C4-2B (cell line): Measurements from ENCODE around the gene PHKB.

Source experiments
- H3K27ac ChIP-seq: fragments of 450-650 bp; 2 replicates; pipeline ENCODE4 v1.5.1; 2017
- CTCF ChIP-seq: fragments of 450-650 bp; conservative IDR thresholded peaks from 2 replicates; pipeline ENCODE4 v1.5.1; 2017; ENCODE audit warnings: mild to moderate bottlenecking
- ZFX ChIP-seq: fragments of 450-650 bp; IDR thresholded peaks from 2 replicates; pipeline ENCODE4 v1.6.1; 2017

The PHKB gene

GRCh38 chr16:47581114-47581513, 120.0 kb downstream of the PHKB start:
- no peak overlapping the region for H3K27ac ChIP-seq
- no peak for TF ChIP-seq ZFX
- no peak for TF ChIP-seq CTCF

DNA sequence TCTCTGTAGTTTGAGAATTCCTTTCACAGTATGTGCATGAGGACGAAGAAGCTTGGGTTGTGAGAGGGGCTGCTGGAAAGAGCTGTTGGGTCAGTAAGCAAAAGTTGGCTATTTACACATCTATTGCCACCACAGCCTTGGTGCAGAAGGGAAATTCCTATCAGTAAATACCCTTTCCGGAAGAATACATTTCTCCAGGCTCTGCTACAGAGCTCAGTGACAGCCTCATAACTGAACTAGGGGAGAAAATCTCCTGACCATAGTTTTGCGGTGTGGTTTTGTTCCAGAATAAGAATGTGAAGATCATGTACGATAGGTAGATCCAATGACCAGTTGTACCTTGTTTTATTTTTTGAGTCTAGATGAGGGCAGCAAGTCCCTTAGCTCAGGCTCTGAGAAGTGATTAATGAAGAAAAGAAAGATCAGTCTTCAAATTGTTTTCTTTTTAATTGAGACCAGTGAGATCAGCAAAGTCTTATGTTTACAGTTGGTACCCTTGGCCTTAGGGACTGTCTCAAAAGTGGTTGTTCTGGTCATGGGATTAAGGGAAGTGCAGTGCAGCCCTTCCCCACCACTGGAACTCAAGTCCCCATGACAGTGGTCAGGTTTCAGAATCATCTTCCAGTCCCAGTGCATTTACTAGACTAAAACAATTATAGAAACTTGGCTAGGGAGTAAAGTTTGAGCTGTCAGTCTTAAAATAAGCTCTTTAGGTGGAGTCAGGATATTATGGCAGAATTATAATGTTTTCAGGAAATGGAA, 123.5 kb downstream of the PHKB start:
- TF ChIP-seq ZFX (no peak), CTCF (no peak)
- H3K27ac ChIP-seq, result no peak overlapping the region

- no peak for TF ChIP-seq CTCF
- TF ChIP-seq ZFX, result no peak
- no peak overlapping the region for H3K27ac ChIP-seq
These were observed 125.0 kb downstream of the PHKB start for GRCh38 chr16:47586121-47586520.

DNA sequence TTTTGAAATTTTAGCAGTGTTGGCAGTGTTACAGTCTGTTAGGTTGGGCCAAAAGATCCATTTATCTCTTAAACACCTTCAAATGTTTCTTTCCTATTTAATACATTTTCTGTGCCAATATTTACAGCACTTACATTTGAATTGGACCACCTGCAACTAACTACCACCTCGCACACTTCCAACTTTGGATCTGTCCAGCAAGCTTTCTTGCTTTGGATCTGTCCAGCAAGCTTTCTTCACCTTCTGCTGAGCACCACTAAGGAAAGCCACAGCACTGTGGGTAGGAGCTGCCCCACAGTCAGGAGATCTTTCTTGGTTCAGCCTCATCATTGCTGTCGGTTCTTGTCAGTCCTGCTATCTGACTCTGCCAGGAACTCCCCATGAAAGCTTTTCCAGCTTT, 129.3 kb downstream of the PHKB start:
- H3K27ac ChIP-seq, result no peak overlapping the region
- TF ChIP-seq ZFX (no peak), CTCF (no peak)

DNA sequence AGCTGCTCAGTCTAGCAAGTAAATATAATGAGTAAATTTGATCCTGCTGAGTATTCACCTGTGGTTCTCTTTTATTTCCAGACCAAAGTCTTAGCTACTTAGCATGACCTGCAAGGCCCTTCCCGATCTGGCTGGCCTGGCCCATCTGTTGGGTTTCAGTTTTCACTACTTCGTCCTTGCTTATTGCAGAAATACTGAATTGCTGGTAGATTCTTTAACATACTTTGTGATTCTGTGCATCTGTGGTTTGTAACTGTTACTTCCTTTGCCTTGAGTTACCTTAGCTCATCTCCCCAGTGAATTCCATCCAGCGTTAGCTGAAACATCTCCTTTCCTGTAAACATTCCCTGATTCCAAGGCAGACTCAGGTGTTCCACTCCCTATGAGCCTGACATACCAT, 131.1 kb downstream of the PHKB start:
- TF ChIP-seq CTCF (no peak), ZFX (no peak)
- no peak overlapping the region for H3K27ac ChIP-seq

GRCh38 chr16:47599512-47599911, 138.4 kb downstream of the PHKB start:
- no peak for TF ChIP-seq ZFX
- no peak for TF ChIP-seq CTCF
- no peak overlapping the region for H3K27ac ChIP-seq

DNA sequence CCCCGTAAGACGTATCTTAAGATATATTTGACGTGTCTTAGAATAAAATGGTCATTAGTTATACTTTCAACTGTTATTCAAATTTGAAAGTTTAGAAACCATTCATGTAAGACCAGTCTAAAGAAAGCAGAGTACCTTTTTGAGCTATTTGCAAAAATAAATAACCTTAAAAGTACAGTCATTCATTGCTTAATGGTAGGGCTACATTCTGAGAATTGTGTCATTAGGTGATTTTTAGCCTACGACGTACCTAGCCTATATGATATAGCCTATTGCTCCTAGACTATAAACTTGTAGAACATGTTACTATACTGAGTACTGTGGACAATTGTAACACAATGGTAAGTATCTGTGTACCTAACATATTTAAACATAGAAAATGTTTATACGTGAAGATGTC, 139.2 kb downstream of the PHKB start:
- no peak for TF ChIP-seq CTCF
- TF ChIP-seq ZFX, result no peak
- no peak overlapping the region for H3K27ac ChIP-seq
